HG02642 (cell line): ENCODE results near the gene HIPK2.
A peak's percentile ranks its signal among the peaks of the same experiment; 100 is the strongest.
"Not testable (repeated sequence)": the region's sequence is repeated elsewhere in the genome, so short reads cannot be mapped to it uniquely, and the experiment has no call there.

Experiments used
- ATAC-seq: cut with Tn5 transposase; IDR thresholded peaks from one replicate; pipeline ENCODE4 v1.9.1; 2021; ENCODE audit warnings: mild to moderate bottlenecking; ENCODE audit not compliant: unreplicated experiment, poor library complexity

Gene HIPK2

GRCh38 chr7:139679731-139680594 lies 97.8 kb downstream of the HIPK2 start:
- ATAC-seq = no peak

GRCh38 chr7:139676390-139676789 lies 101.4 kb downstream of the HIPK2 start:
- ATAC-seq = no peak

GRCh38 chr7:139675127-139676125 lies 102.4 kb downstream of the HIPK2 start:
- no peak for ATAC-seq

GRCh38 chr7:139674752-139675126 lies 103.1 kb downstream of the HIPK2 start:
- ATAC-seq = no peak

- no peak for ATAC-seq
These were observed 103.5 kb downstream of the HIPK2 start for GRCh38 chr7:139674341-139674740.

DNA sequence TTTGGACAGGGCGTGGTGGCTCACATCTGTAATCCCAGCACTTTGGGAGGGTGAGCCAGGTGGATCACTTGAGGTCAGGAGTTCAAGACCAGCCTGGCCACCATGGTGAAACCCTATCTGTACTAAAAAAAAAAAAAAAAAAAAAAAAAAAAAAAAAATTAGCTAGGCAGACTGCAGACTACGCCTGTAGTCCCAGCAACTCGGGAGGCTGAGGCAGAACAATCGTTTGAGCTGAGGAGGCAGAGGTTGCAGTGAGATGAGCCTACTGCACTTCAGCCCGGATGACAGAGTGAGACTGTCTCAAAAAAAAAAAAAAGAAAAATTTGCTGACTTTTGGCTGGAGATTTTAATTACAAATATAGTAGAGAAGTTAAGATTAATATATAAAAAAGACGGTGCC lies 104.0 kb downstream of the HIPK2 start:
- peak; percentile 3 for ATAC-seq

DNA sequence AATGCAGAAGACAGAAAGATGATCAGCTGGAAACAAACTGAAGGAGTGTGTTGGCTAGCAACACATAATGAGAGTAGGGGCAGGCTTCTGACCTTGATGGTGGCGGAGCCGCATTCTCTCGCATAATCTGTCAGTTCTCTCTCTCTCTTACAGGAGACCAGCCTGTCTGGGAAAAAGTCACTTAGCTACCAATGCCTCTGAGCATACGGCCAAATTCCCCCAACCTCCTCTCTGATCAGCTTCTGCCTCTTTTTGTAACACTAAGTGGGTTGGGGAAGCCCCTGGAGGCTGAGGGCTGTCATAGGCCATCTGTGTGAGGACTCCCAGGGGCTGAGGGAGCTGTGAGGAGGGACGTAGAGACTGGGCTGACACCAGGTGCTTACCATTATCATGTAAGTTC lies 104.6 kb downstream of the HIPK2 start:
- ATAC-seq = peak; percentile 93

- no peak for ATAC-seq
These were observed 105.8 kb downstream of the HIPK2 start for GRCh38 chr7:139671967-139672366.

DNA sequence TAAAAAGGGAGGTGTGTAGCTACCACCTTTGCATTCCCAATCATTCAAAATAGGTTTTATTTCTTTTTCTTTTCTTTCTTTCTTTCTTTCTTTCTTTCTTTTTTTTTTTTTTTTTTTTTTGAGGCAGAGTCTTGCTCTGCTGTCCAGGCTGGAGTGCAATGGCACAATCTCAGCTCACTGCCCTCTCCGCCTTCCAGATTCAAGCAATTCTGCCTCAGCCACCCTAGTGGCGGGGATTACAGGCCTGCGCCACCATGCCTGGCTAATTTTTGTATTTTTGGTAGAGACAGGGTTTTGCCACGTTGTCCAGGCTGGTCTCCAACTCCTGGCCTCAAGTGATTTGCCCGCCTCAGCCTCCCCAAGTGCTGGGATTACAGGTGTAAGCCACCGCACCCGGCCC lies 107.1 kb downstream of the HIPK2 start:
- not testable (repeated sequence) for ATAC-seq

- ATAC-seq = no peak
These were observed 108.4 kb downstream of the HIPK2 start for GRCh38 chr7:139669106-139670061.

GRCh38 chr7:139667377-139667776 lies 110.4 kb downstream of the HIPK2 start:
- no peak for ATAC-seq

- ATAC-seq = no peak
These were observed 111.3 kb downstream of the HIPK2 start for GRCh38 chr7:139666501-139666900.

- ATAC-seq = no peak
These were observed 113.4 kb downstream of the HIPK2 start for GRCh38 chr7:139664434-139664833.

GRCh38 chr7:139663608-139664177 lies 114.1 kb downstream of the HIPK2 start:
- no peak for ATAC-seq

GRCh38 chr7:139661903-139662302 lies 115.9 kb downstream of the HIPK2 start:
- no peak for ATAC-seq

DNA sequence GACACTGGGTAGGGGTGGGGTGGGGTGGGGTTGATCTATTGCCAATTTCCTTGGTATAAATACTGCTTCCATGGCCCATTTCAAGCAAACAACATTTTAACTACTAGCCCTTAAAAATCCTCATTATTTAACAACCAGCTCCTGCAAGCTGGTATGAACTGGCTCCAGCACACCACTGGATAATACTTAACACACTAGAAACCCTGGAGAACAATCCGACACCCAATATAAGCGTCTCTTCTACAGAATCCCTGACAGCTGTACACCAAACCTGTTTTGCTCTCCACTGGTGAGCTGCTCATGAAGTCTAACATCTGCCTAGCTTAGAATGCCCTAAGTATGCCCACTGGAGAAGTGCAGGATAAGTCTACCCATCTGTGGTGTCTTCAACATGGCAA lies 116.8 kb downstream of the HIPK2 start:
- no peak for ATAC-seq

- no peak for ATAC-seq
These were observed 117.3 kb downstream of the HIPK2 start for GRCh38 chr7:139660317-139661042.

DNA sequence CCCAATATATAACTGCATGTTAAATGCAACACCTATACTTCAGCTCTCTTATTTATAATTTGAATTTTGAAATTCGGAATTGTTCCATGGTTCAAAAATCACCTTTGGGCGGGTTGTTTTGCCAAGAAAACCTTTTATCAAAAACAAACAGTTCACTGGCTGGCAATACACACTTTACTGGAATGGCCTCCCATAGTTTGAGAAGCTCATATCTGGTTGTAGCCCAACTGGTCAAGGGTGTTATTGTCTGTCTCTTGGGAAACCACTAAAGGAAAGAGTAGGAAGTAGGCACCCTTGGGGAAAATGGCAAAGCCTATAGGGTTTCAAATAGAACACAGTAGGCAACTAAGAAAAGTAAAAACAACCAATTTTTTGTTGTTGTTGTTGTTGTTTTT lies 117.9 kb downstream of the HIPK2 start:
- ATAC-seq = no peak
